GM12864 (cell line): ENCODE results near the gene WDR31.
A peak's percentile ranks its signal among the peaks of the same experiment; 100 is the strongest.

Experiments
- DNase-seq: peaks from one replicate; pipeline ENCODE4 v3.0.0-alpha.2; 2011; ENCODE audit warnings: low read depth
- H3K4me3 ChIP-seq: 2 replicates; pipeline ENCODE4 v1.5.1; 2011; ENCODE audit warnings: mild to moderate bottlenecking, low read depth, low read length, control low read depth
- TF ChIP-seq, protein P1 (sequence below): IDR thresholded peaks from 2 replicates; pipeline ENCODE4 v1.5.1; 2011; ENCODE audit warnings: low read depth, mild to moderate bottlenecking, moderate library complexity, low read length, control low read depth, inconsistent platforms; ENCODE audit errors: missing control alignments

WDR31 gene

GRCh38 chr9:113293285-113293878, 46.7 kb downstream of the WDR31 start:
- TF ChIP-seq, protein P1, sequence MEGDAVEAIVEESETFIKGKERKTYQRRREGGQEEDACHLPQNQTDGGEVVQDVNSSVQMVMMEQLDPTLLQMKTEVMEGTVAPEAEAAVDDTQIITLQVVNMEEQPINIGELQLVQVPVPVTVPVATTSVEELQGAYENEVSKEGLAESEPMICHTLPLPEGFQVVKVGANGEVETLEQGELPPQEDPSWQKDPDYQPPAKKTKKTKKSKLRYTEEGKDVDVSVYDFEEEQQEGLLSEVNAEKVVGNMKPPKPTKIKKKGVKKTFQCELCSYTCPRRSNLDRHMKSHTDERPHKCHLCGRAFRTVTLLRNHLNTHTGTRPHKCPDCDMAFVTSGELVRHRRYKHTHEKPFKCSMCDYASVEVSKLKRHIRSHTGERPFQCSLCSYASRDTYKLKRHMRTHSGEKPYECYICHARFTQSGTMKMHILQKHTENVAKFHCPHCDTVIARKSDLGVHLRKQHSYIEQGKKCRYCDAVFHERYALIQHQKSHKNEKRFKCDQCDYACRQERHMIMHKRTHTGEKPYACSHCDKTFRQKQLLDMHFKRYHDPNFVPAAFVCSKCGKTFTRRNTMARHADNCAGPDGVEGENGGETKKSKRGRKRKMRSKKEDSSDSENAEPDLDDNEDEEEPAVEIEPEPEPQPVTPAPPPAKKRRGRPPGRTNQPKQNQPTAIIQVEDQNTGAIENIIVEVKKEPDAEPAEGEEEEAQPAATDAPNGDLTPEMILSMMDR: no peak
- DNase-seq: no peak
- no peak overlapping the region for H3K4me3 ChIP-seq

DNA sequence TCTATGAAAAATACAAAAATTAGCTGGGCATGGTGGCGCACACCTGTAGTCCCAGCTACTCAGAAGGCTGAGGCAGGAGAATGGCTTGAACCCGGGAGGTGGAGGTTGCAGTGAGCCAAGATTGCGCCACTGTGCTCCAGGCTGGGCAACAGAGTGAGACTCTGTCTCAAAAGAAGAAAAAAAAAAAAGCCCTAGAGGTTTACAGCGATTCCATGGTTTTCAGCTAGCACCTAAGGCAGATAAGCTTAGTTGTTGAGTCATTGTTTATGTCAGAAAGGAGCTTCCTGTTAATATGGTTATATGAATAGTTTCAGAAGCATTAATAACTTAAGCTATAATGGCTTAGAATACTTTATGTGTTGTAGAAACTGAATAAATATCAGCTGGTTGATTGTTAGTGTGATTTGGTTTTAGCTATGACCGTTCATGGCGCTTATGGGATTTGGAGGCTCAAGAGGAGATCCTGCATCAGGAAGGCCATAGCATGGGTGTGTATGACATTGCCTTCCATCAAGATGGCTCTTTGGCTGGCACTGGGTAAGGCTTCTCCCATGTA, 49.9 kb downstream of the WDR31 start:
- no peak overlapping the region for H3K4me3 ChIP-seq
- no peak for DNase-seq
- TF ChIP-seq, protein P1: no peak

- no peak for DNase-seq
- TF ChIP-seq, protein P1: no peak
- H3K4me3 ChIP-seq: no peak overlapping the region
Observed at GRCh38 chr9:113289091-113289490, 51.0 kb downstream of the WDR31 start.

GRCh38 chr9:113281356-113281755, 58.7 kb downstream of the WDR31 start:
- no peak for DNase-seq

GRCh38 chr9:113278840-113279239, 61.2 kb downstream of the WDR31 start:
- H3K4me3 ChIP-seq: no peak overlapping the region
- TF ChIP-seq, protein P1: no peak
- DNase-seq: no peak

More at GRCh38 chr9:113281356-113281755, 58.7 kb downstream of the WDR31 start:
- no peak overlapping the region for H3K4me3 ChIP-seq
- TF ChIP-seq, protein P1: no peak

DNA sequence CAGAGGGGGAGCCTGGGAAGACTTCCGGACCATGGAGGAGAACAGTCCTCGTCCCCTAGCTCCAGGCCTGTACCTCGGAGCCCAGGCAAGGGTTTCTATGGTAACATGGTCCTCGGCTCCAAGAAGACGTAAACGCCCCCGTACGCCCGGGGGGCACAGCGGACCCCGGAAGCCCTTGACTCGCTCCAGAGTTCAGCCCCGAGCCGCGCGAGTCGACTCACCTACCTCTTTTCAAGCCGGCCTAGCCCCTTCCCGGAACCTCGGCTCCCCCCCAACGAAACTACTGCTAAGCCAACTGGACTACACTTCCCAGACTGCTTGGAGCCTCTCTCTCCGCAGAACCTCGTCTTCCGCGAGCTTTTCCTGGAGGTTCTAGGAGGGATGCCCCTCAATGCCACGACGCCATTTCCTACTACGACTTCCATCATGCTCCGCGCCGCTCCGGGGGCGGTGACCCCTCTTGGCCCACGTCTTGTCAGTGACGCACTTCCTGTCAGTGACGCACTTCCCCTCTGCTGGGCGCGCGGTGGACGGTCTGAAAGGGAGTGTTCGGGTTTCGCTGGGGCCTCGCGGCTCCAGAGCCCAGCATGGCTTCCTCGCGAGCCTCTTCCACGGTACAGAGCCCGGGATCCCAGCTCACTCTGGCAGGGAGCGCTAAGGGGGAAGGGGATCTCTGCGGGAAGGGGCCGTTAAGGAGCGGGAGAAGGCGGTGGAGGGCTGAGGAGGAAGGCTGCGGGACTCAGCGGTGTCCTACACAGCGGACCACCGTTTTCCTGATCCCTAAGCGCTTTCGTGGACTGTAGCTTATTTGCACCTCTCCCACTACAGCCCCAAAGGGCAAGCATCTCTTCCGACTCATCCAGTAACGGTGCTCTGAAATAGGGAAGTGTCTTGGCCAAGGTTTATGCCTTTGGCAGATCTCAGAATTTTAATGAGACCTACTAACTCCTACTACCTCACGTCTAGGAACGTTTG, 64.6 kb downstream of the WDR31 start, which contains the start of the genes CDC26 and PRPF4:
TSS of gene CDC26 (minus strand) at position 416 of the 975 bp plus-strand sequence. CDS start 3,065 bp downstream, outside the sequence.
TSS of gene PRPF4 (plus strand) at position 502 of the 975 bp plus-strand sequence. CDS start at position 588, 86 bp downstream.
- peak within 1 kb of the TSS; percentile 95 for H3K4me3 ChIP-seq
- TF ChIP-seq, protein P1: no peak
- peak; percentile 92 for DNase-seq
